KG1 (cell line): ENCODE data around the gene ADO.

Experiments
- DNase-seq: peaks from one replicate; lab custom pipeline; 2025; lab: John Stamatoyannopoulos, UW

The ADO gene

DNA sequence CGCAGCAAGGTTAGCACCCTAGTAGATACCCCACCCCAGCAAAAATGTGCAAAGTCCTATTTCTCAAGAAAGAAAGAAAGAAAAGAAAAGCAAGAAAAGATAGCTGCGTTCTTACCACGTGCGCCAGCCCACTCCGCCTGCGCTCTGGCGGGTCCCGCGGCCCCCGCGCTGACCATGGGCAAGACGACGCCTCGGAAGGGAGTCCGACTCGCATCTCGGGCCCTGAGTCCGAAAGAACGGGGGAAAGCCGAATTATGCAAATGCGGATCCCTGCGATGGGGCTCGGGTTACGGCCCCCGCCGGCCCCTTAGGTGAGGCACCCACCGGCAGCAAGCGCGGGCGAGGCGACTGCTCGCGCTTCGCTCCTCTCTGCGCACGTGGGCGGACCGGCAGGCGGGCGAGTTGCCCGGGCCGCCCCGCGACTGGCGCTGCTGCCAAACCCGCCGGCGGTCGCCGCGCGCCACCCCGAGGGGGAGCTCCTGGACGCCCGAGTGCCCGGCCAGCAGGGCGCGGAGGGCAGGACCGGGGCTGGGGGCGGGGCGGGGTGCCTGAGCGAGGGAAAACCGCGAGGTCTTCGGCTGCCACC is 14.0 kb downstream of the ADO start:
- DNase-seq, result no peak

DNA sequence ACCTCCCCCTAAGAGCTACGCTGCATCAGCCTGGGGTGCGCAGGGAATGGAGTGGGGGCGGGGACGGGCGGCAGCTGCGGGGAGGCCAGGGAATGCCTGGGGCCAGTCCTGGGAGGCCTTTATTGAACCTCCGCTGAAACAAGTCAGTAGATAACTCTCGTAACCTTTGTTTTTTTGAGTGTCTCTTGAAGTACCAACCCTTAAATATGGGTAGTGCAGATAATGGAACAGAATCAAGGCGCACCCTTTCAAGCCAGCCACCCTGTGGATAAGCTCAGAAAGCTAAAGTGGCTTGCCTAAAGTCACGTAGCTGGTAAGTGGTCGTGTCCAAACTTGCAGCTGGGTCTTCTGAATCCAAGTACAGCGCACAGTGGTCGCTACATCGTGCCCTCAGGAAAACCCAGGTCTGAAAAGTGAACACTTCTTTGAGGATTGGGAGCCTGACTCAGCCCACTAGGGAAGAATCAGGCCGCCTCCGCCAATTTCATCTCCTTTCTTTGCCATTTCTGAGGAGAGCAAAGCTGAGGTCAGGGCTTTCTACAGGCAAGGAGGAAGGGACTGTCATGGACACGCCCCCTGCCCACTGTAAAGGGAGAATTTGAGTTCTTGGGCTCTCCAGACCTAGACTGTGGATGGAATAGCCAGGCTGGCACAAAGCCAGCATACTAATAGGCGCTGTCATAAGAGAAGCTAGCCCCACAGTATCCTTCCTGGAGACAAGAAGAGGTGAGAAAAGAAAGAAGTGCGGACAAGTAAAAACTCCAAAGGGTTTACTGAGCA is 14.8 kb downstream of the ADO start:
- DNase-seq, result no peak

DNA sequence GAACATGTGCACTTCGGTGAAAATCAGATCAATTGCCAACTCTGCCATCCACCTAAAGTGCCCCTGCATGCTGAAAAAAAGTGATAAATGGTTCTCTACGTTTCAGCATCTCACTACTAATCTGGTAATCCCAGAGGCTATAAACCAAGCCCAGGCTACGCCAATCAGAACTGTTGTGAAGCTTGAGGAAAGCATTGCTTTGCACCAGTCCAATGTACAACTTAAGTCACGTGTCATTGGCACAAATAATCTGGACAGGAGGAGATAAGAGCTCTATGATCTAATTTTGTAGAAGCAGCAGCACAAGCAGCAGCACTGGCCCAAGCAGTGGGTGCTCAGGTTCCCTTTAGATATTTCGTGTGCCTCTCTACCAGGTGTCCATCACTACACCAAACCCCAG is 16.1 kb downstream of the ADO start:
- DNase-seq, result no peak

DNA sequence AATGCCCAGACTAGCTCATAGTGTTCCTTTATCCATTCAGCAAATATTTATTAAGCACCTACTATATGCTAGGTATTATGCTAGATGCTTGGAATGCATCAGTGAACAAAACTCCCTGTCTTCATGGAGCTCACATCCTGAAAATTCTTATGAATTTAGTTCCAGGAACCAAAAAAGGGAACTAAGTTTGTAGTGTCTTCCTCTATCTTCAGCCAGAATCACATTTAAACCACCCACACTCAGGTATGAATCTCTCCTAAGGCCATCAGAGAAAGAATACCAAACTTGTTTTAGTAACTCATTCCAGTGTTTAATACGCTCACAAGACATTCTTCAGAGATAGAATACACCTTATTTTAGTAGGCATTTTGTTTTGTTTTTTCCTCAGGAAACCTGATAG is 21.8 kb downstream of the ADO start:
- DNase-seq, result no peak

DNA sequence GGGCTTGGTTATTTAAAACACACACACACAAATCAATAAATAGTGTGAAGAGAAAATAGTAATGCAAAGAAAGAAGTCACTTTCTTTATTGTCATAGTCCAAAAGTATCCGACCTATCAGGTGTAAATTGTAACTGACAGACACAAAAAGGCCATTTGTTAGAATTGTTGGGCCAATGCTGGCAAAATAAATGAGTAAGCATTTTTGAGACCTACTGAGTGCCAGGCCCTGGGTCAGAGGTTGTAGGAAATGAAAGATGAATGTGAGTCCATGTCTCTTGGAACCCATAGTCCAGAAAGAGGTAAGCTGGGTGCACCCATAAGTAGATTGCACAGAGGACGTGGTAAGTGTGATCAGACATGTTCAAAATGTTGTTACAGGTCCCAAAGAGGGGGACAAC is 25.1 kb downstream of the ADO start:
- DNase-seq, result no peak

DNA sequence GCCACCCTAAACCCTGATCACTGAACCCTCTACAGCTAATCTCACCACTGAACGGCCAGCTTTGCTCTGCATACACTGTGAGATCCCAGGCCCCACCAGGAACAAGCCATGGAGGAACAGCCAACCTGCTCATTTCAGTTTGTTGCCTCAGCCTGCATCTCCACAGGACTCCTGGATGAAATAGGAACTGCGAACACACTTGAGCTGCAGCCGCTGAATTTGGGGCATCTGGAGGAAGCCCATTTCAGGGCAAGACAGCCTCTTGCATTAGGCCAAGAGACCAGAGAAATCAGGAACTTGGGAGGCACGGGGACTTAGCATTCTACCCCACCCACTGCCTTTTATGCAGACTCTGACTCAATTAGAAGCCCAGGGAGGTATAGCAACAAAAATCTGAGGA is 26.2 kb downstream of the ADO start:
- DNase-seq, result no peak

DNA sequence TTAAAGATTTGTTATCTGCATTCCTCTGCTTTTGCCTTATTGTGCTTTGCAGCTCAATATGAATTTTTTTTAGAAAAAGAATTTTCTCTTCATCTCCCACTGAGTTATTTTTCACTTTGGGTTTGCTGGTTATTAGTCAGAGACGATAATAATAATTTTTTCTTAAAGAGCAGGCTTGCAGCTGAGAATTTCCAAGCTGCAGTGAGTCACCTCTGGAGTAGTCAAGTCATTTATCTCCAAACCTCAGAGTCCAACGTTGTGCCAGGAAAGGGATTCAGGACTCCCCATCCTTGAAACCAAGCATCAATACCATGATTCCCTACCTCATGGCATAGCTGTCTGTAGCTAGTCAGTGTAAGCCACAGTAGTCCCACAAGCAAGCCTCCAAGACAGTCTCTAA is 26.8 kb downstream of the ADO start:
- DNase-seq, result no peak

DNA sequence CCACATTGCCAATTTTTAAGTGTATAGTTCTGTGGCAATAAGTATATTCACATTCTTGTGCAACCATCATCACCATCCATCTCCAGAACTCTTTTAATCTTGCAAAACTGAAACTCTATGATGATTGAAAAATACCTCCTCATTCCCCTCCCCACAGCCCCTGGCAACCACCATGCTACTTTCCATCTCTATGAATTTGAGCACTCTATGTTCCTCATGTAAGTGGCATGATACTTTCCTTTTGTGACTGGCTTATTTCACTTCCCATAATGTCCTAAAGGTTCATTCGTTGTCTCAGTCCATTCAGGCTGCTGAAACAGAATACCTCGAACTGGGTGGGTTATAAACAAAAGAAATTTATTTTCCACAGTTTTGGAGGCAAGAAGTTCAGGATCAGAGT is 35.1 kb downstream of the ADO start:
- DNase-seq, result no peak

DNA sequence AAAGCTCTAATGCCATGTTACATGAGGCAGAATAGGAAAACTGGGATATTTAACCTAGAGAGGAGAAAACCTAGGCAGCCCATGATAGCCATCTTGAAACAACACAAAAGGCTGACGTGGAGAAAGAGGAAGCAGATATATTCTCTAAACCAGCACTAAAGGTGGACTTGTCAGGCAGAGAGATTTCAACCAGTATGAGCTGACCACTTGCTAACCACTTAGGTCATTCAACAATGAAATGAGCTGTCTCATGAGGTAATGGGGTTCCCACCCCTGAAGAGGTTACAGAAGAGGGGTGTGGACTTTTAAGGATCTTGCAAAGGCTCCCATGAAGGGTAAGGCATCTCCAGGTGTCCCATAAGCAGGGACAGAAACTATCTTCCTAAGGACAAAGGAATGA is 38.5 kb downstream of the ADO start:
- no peak for DNase-seq

DNA sequence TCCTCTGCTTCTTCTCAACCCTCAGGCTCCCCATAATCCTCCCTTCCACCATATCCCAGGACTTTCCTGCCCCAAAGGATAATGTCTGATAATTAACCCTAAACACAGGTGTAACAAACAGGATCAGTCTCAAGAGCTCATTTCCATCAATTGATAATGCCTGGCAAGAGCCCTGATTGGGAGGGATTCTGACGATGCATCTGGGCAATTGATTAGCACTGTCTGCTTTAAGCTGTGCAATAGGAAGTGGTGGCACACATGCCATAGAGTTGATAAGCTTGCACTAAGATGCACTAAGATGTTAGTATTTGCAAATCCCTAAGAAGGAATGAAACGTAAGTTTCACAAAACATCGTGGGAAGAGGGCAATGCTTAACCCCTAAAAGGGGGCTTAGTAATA is 39.1 kb downstream of the ADO start:
- no peak for DNase-seq

DNA sequence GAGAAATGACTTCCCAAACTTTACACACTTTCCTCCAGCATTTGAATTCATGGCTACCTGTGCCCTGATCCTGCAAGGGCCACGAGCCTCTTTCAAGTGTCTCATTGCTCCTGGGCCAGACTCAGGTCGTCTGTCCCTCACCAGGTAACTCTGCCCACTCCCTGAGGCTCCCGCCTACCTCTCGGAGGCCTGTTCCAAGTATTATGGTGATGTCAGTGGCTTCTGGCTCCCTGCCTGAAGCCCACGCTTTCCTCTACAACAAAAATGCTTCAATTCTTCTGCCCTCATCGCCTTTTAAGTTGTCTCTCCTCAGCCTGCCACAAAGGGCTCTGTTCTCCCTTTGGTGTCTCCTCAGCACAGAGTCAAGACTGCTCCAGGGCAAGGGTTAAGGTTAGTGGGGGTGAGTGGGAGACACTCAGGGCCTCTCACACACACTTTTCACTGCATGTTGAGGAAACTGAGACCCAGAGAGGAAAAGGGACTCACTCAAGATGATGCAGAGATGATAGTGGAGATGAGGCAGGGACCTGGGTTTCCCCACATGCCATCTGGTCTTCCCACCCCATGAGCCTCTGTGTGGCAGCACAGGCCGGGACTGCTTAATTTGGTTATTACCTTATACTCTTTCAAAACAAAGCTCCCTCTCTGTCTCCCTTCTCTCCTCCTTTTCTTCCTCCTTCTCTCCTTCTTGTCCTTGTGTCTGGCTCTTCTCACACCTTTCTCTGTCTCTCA is 39.9 kb downstream of the ADO start:
- no peak for DNase-seq

DNA sequence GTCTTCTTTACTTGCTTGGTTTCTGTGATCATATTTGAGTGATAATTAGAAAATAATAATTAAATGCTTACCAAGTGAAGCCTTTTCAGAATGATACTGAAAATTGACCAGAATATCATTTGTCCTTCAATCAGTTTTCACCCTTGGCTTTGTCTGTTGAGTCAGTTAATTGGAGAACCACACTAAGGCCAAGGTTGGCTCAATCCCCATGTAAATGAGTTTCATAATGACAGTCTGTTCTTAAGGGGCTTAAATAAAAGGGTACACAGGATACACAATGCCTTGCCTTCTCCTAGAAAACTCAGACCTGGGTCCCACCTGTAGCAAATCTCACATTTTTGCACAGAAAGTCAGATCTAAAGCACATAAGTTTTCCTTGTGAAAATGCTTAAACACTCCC is 42.9 kb downstream of the ADO start:
- no peak for DNase-seq

DNA sequence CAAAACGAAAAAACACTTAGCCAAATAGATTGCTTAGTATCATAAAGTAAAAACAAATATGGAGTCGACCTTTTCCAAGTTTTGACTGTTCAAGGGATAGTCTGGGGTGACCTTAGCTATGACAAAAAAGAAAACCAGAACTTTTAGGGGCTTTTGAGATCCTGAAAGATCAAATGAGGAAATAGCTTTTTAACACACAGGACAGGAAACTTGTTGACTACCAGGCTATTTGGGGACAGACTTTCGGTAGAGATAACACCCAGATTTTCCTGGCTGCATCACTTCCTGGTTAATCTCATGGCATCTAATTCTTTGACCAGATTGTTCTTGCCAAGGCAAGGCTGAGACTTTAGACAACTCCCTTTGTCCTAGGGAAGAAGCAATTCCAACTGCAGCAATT is 46.1 kb downstream of the ADO start:
- DNase-seq, result no peak

DNA sequence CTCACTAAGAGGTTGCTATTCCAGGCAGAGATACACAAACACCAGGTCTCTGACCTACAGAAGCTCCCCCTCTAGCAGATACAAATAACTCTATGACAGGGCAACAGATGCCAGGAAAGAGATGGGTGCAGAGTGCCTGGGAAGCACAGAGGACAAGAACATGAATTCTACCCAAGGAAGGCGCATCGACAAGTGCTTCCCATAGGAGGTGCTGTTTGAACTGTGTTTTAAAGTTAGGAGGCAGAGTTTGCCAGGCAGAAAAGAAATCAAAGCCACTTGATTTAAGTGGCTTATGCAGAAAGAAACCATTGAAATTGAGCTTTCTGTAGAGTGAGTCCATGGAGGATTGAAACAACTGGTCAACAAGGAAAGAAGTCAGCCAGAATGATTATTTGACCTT is 46.9 kb downstream of the ADO start:
- no peak for DNase-seq

DNA sequence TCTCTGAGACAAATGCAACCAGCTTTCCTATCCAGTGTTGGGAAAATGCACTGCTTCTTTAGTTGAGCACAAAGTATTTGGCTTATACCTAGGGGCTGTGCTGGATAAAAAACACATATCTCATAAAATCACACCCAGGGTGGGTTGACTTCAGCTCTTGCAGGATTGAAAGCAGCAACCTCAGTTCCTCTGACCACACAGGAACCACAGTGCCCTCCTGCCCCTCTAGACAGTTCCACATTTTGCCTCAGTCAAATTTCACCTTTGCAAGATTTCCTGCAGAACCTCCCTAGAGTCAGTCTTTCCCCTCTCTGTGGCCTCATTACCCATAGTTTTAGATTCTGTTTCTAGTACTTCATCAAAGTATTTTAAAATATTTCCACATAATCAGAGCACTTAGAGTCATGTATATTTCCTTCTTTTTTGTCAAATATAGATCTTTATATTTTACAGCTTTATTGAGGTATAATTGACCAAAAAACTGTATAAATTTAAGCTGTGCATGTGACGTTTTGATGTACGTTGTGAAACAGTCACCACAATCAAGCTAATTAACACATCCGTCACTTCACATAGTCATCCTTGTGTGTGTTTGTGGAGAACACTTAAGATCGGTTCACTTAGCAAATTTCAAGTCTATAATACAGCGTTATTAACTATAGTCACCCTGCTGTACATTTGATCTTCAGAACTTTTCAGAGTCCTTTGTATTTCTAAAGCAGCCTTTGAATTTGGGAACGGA is 48.6 kb downstream of the ADO start:
- DNase-seq, result no peak

DNA sequence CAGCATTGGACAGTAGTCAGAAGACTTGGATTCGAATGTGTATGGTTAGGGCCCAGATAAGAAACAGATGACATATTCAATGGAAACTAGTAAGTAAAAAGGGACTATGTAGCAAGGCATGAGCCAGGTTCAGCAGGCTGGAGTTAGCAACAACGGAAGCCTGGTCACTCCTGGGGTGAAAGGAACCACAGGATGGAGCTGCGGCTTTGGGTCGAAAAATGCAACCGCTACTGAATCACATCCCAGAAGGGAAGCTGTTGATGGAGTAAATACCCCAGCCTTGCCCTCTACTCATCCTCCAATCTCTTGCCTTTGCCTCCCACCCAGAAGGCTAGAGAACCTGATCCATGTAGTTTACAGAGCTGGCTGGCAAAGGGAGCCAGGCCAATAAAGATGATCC is 49.2 kb downstream of the ADO start:
- no peak for DNase-seq

DNA sequence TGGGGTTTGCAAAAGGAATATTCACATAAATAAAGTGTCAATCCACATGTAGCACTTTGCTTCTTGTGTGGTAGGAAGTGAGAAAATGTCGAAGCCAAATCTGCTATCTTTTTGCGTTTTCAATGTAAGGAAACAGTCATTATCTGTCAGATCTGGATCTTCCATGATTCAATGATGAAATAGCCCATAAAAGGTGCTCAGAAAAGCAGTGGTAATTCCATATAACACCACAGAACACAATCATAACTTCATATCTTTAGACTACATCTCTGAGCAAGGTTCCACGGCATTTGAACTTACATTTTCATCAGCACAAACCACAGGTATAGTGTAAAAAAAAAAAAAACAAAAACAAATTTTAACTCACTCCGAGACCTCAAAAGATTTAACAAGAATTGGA is 51.5 kb downstream of the ADO start:
- no peak for DNase-seq
